SK-N-MC (cell line): ENCODE data around the gene REL.

Experiments used
- EZH2 ChIP-seq: fragments of 200-600 bp; sonication (generic); IDR thresholded peaks from one replicate; pipeline ENCODE4 v1.6.1; 2017; ENCODE audit warnings: antibody characterized with exemption
- FOXP2 ChIP-seq: optimal IDR thresholded peaks from 2 replicates; pipeline ENCODE3; 2011; ENCODE audit warnings: mild to moderate bottlenecking, moderate library complexity; ENCODE audit not compliant: insufficient read depth; ENCODE audit errors: extremely low read length, control extremely low read depth
- POLR2AphosphoS5 ChIP-seq: IDR thresholded peaks from 2 replicates; pipeline ENCODE4 v1.6.1; 2012; ENCODE audit warnings: mild to moderate bottlenecking, low read depth, low read length, borderline replicate concordance

DNA sequence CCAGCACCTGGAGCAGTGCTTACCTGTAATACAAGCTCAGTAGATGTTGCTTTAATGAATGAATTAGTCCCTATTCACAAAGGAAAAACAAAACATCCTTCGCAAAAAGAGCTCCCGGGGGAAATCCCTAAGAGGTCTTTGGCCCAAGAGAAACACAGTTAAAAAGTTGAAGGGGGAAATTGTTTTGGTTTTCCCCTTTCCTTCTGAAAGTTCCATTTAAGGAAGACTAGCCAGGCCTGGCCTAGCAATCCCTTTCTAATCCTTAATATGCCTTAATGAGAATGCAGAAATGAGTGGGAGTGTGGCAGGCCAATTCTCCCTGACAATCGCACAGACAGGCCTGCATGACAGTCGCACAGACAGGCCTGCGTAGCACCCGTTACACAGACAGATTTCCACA is 33.5 kb upstream of the REL start:
- TF ChIP-seq EZH2 (no peak), POLR2AphosphoS5 (no peak), FOXP2 (no peak)
